ENCODE measurements around the gene NRIP3.

- TF ChIP-seq, protein P1, sequence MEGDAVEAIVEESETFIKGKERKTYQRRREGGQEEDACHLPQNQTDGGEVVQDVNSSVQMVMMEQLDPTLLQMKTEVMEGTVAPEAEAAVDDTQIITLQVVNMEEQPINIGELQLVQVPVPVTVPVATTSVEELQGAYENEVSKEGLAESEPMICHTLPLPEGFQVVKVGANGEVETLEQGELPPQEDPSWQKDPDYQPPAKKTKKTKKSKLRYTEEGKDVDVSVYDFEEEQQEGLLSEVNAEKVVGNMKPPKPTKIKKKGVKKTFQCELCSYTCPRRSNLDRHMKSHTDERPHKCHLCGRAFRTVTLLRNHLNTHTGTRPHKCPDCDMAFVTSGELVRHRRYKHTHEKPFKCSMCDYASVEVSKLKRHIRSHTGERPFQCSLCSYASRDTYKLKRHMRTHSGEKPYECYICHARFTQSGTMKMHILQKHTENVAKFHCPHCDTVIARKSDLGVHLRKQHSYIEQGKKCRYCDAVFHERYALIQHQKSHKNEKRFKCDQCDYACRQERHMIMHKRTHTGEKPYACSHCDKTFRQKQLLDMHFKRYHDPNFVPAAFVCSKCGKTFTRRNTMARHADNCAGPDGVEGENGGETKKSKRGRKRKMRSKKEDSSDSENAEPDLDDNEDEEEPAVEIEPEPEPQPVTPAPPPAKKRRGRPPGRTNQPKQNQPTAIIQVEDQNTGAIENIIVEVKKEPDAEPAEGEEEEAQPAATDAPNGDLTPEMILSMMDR (IDR thresholded peaks at IDR 0.05; ENCODE audit: borderline replicate concordance, extremely low read depth, low read length, poor library complexity, severe bottlenecking), result no peak
- no peak for TF ChIP-seq EZH2 (IDR thresholded peaks at IDR 0.05; ENCODE audit: borderline replicate concordance, low read depth, low read length, severe bottlenecking)
Observed at GRCh38 chr11:9049959-9050358, 46.2 kb upstream of the NRIP3 start.
